GM12878 (cell line): ENCODE results near the gene ISOC2. TPM values are rescaled to one million over a fixed set of nuclear protein-coding genes. Genes with fewer than 3 reads are reported as not detected.
"Not testable (repeated sequence)": the region's sequence is repeated elsewhere in the genome, so short reads cannot be mapped to it uniquely, and the experiment has no call there.

ENCODE experiments used
- ATAC-seq: fragments of 200-7000 bp; cut with Tn5 transposase; 3 replicates; pipeline ENCODE4 v1.9.1; 2020; ENCODE audit warnings: mild to moderate bottlenecking, moderate library complexity
- BruUV-seq: library from RNA; stranded (reverse); fragments of 400-500 nt; replicated peaks from 2 replicates; lab custom pipeline; 2021; lab: Mats Ljungman, UMichigan
- CTCF ChIA-PET: fragments of 300-600 bp; sonication (Branson Sonifier 250); formaldehyde crosslinking; extraction: SDS; loops from one replicate; lab custom pipeline; 2021; ENCODE audit warnings: inconsistent platforms; lab: Yijun Ruan, JAX
- POLR2A ChIA-PET: fragments of 350-600 bp; formaldehyde crosslinking; extraction: SDS; loops from one replicate; lab custom pipeline; 2021; ENCODE audit warnings: inconsistent platforms; lab: Charles Lee
- RAD21 ChIA-PET: fragments of 300-600 bp; sonication (Branson Sonifier 250); formaldehyde crosslinking; loops from one replicate; lab custom pipeline; 2023; ENCODE audit warnings: antibody characterized with exemption; ENCODE audit not compliant: unreplicated experiment; lab: Charles Lee
- SMC1A ChIA-PET: fragments of 300-600 bp; sonication (Branson Sonifier 250); formaldehyde crosslinking; loops from one replicate; lab custom pipeline; 2023; ENCODE audit not compliant: unreplicated experiment, uncharacterized antibody; lab: Charles Lee
- DNase-seq: peaks from one replicate; pipeline ENCODE4 v3.0.0-alpha.2; 2011; ENCODE audit warnings: low read depth, low spot score
- FAIRE-seq: peaks from 3 replicates; lab custom pipeline; 2011; peaks lifted over from hg19 to GRCh38; lab: Jason Lieb, UNC
- H2AFZ ChIP-seq: 2 replicates; pipeline ENCODE4 v1.6.0; 2011; ENCODE audit warnings: low read depth, low read length, control low read depth; ENCODE audit not compliant: control insufficient read depth
- H3K27ac ChIP-seq: 2 replicates; pipeline ENCODE4 v1.5.1; 2011; ENCODE audit warnings: control low read depth; ENCODE audit not compliant: control insufficient read depth, insufficient read depth
- H3K27me3 ChIP-seq, 2 experiments: replicated peaks in 1 of 2; 2 replicates each; pipeline versions ENCODE4 v1.6.0 to v1.6.1; 2011; ENCODE audit warnings: low read length in 1 of 2; ENCODE audit not compliant: control insufficient read depth in 2 of 2, insufficient read depth in 2 of 2
- H3K36me3 ChIP-seq, 2 experiments: 2 replicates each; pipeline ENCODE4 v1.5.1; 2011; ENCODE audit warnings: low read length in 1 of 2; ENCODE audit not compliant: control insufficient read depth in 2 of 2, insufficient read depth in 2 of 2
- H3K4me1 ChIP-seq: 2 replicates; pipeline ENCODE4 v1.6.1; 2011; ENCODE audit warnings: mild to moderate bottlenecking, low read length, moderate library complexity, mixed read lengths; ENCODE audit not compliant: control insufficient read depth, insufficient read depth
- H3K4me2 ChIP-seq: 2 replicates; pipeline ENCODE4 v1.6.0; 2011; ENCODE audit warnings: control low read depth; ENCODE audit not compliant: control insufficient read depth, insufficient read depth
- H3K4me3 ChIP-seq: fragments of 200-600 bp; sonication (generic); 2 replicates; pipeline ENCODE4 v1.5.1; 2016
- H3K79me2 ChIP-seq: 2 replicates; pipeline ENCODE4 v1.6.0; 2011; ENCODE audit warnings: low read length; ENCODE audit not compliant: control insufficient read depth, insufficient read depth
- H3K9ac ChIP-seq: 2 replicates; pipeline ENCODE4 v1.8.0; 2011; ENCODE audit warnings: low read length, control low read depth, mixed read lengths; ENCODE audit not compliant: control insufficient read depth, insufficient read depth
- H3K9me3 ChIP-seq: replicated peaks from 3 replicates; pipeline ENCODE4 v1.5.1; 2011; ENCODE audit warnings: mild to moderate bottlenecking, low read length; ENCODE audit not compliant: control insufficient read depth, insufficient read depth
- H4K20me1 ChIP-seq: 2 replicates; pipeline ENCODE4 v1.6.0; 2011; ENCODE audit not compliant: control insufficient read depth, insufficient read depth
- BACH1 ChIP-seq: fragments of 450-650 bp; IDR thresholded peaks from 2 replicates; pipeline ENCODE4 v1.6.1; 2017; ENCODE audit warnings: mild to moderate bottlenecking, borderline replicate concordance
- CBFB ChIP-seq: IDR thresholded peaks from 2 replicates; pipeline ENCODE4 v1.6.1; 2016; ENCODE audit warnings: antibody characterized with exemption, low read depth
- CHD1 ChIP-seq: IDR thresholded peaks from 2 replicates; pipeline ENCODE4 v1.6.1; 2012; ENCODE audit warnings: low read depth, low read length, improper control_type of control experiment
- IKZF1 ChIP-seq: fragments of 450-650 bp; conservative IDR thresholded peaks from 2 replicates; pipeline ENCODE4 v1.6.1; 2017; ENCODE audit warnings: antibody characterized with exemption, mild to moderate bottlenecking
- IKZF2 ChIP-seq, 2 experiments: fragments of 450-650 bp; IDR thresholded peaks; 2 replicates each; pipeline ENCODE4 v1.6.1; 2017; ENCODE audit warnings: mild to moderate bottlenecking in 2 of 2, moderate library complexity in 2 of 2
- NR2F1 ChIP-seq: fragments of 450-650 bp; conservative IDR thresholded peaks from 2 replicates; pipeline ENCODE4 v1.6.1; 2017; ENCODE audit warnings: mild to moderate bottlenecking
- RBBP5 ChIP-seq: fragments of 200-600 bp; sonication (generic); conservative IDR thresholded peaks from 2 replicates; pipeline ENCODE4 v1.6.1; 2016
- SREBF1 ChIP-seq: IDR thresholded peaks from 2 replicates; pipeline ENCODE4 v1.6.1; 2012; ENCODE audit warnings: mild to moderate bottlenecking, low read length
- ZNF274 ChIP-seq: IDR thresholded peaks from one replicate; pipeline ENCODE4 v1.8.0; 2011; ENCODE audit not compliant: insufficient read length, insufficient read depth
- WGBS: methylation state at CpG from one replicate; pipeline ENCODE4 v1.1.6; 2016; ENCODE audit warnings: low lambda C conversion rate; ENCODE audit not compliant: insufficient replicate concordance, insufficient coverage; ENCODE audit errors: missing lambda C conversion rate; 5-methylcytosine and 5-hydroxymethylcytosine counted together
- in situ Hi-C: fragments of 300-500 bp; cut with MboI; formaldehyde crosslinking; loops from 9 replicates; pipeline ENCODE4 v1.14.3; 2018; ENCODE audit warnings: mixed read lengths
- intact Hi-C: fragments of 100-400 bp; cut with micrococcal nuclease; formaldehyde crosslinking; loops from one replicate; pipeline ENCODE4 v1.14.2; 2022; ENCODE audit not compliant: unreplicated experiment
- polyA plus RNA-seq, 11 experiments: library from polyadenylated mRNA; depleted of rRNA in 4 of 11; unstranded in 6 of 11; stranded (reverse) in 5 of 11; fragments of >200 nt; fragmentation: Nextera tagmentation in 4 of 11; fragmentation: Illumina TruSeq in 1 of 11; extraction: Ambion mirVana in 4 of 11; extraction: Trizol in 1 of 11; gene quantifications; 1 replicate in 1 of 11; 2 replicates in 10 of 11; pipeline versions ENCODE4 v1.2.1 to v1.2.3, GENCODE V29; 2011 to 2016; ENCODE audit warnings: inconsistent platforms in 2 of 11, missing spikeins in 2 of 11, low read depth in 1 of 11
- total RNA-seq, 4 experiments: library from RNA; depleted of rRNA in 3 of 4; stranded (reverse); fragments of >200 nt in 3 of 4; fragmentation: Illumina TruSeq in 1 of 4; extraction: Trizol in 1 of 4; gene quantifications; 2 replicates each; pipeline versions ENCODE4 v1.2.1 to v1.2.3, GENCODE V29; 2013 to 2021
- TF ChIP-seq, protein P1 (sequence below), 3 experiments: IDR thresholded peaks in 2 of 3; conservative IDR thresholded peaks in 1 of 3; 2 replicates each; pipeline ENCODE4 v1.5.1; 2011; ENCODE audit warnings: low read depth in 3 of 3, low read length in 3 of 3, mild to moderate bottlenecking in 3 of 3, control low read depth in 2 of 3, moderate library complexity in 2 of 3, inconsistent platforms in 1 of 3, mixed read lengths in 1 of 3; ENCODE audit not compliant: control insufficient read depth in 2 of 3, insufficient read depth in 1 of 3; ENCODE audit errors: extremely low read depth in 1 of 3
- TF ChIP-seq, protein P2 (sequence below): fragments of 450-650 bp; IDR thresholded peaks from 2 replicates; pipeline ENCODE4 v1.6.1; 2017; ENCODE audit warnings: mild to moderate bottlenecking, moderate library complexity

The ISOC2 gene
- total and polyA plus RNA-seq, 10 of the 15 experiments (the other 5 are each of a cell fraction or from before 2014, with no cell fraction given): 0.72 to 238 (median 56.9) TPM

DNA sequence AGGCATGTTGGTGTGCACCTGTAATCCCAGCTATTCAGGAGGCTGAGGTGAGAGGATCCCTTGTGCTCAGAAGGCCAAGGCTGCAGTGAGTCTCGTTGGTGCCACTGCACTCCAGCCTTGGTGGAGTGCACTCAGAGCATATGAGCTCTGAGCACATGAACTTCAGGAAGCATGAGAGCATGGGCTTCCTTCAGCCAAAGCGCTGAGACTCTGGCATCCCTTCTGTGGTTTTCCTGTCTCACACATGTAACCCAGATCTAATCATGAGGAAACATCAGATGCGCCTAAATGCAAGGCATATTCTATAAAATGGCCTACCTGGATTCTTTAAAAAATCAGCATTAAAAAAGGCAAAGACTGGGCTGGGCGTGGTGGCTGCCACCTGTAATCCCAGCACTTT is 40.2 kb downstream of the ISOC2 start:
- H3K9me3 ChIP-seq, H4K20me1 ChIP-seq, FAIRE-seq, H3K36me3 ChIP-seq, H3K27me3 ChIP-seq, ATAC-seq, H3K27ac ChIP-seq, in situ Hi-C loops, H3K4me2 ChIP-seq, H3K4me3 ChIP-seq, H2AFZ ChIP-seq, BruUV-seq, H3K79me2 ChIP-seq, H3K4me1 ChIP-seq, POLR2A ChIA-PET, intact Hi-C loops, RAD21 ChIA-PET, DNase-seq, H3K9ac ChIP-seq: not testable (repeated sequence)
- 8% methylated on average over 4 of the region's 4 CpGs for WGBS
- CTCF ChIA-PET: interaction anchor here (0.6 to 0.7 kb wide), 2 partner anchors 26 to 280 kb away, joined by 3 read pairs; no protein-coding TSS in a partner anchor
- SMC1A ChIA-PET: interaction anchor here (0.6 kb wide), 1 partner anchor 77 kb away, joined by 3 read pairs; no protein-coding TSS in a partner anchor

DNA sequence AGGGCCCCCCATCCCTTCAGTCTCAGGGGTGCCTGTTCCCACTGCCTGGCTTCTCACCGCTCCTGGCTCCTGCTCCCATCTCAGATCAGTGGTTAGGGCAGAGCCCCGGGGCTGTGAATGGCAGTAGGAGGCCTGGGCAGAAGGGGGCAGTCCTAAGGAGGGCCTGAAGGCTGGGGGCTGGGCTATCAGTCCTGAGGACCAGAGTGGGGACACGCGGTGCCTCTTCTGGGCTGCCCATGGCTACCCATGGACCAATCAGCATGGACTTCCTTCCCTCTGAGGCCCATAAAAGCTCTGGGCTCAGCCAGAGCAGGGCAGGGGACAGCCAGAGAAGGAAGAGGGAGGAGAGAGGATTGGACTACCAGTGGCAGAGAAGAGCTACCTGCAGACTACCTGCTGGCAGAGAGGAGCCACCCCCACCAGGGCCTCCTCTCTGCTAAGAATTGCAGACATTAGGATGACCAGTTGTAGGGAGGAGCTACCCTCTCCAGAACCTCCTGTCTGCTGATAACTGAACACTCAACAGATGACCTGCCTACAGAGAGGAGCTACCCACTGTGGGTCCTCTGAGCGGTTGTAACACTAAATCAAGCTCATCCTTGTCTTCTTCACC is 41.7 kb downstream of the ISOC2 start:
- H2AFZ ChIP-seq: no peak overlapping the region
- 50% methylated on average over 5 of the region's 5 CpGs for WGBS
- no peak overlapping the region for H3K9ac ChIP-seq
- H3K4me3 ChIP-seq: no peak overlapping the region
- ChIA-PET POLR2A (interaction anchor here (0.6 kb wide), 1 partner anchor 144 kb away, joined by 4 read pairs; no protein-coding TSS in a partner anchor), RAD21 (no interaction called here), CTCF (interaction anchor here (0.6 to 2.0 kb wide), 5 partner anchors 18 to 276 kb away, joined by 3 to 8 read pairs (median 4); no protein-coding TSS in a partner anchor), SMC1A (interaction anchor here (1.4 kb wide), 1 partner anchor 205 kb away, joined by 3 read pairs; no protein-coding TSS in a partner anchor)
- BruUV-seq: no TSS peak
- in situ Hi-C loops (loop anchor here (5.0 kb wide), 2 partner anchors 207 to 277 kb away; no protein-coding TSS in a partner anchor), intact Hi-C loops (loop anchor here (2.0 kb wide), 1 partner anchor 127 kb away; no protein-coding TSS in a partner anchor)
- no peak overlapping the region for H3K27ac ChIP-seq
- no peaks in the 10 kb centered on the region; the same call in 2 of the 3 replicates for H3K9me3 ChIP-seq
- no peak overlapping the region for H3K4me2 ChIP-seq
- no peaks in the 10 kb centered on the region for H3K36me3 ChIP-seq
- no peaks in the 10 kb centered on the region for H4K20me1 ChIP-seq
- no peaks in the 10 kb centered on the region for H3K79me2 ChIP-seq
- no peaks in the 10 kb centered on the region for H3K27me3 ChIP-seq
- FAIRE-seq: no peak
- DNase-seq: no peak
- ATAC-seq: no peak
- H3K4me1 ChIP-seq: no peaks in the 10 kb centered on the region
- no peak for TF ChIP-seq CHD1
- no peak for TF ChIP-seq NR2F1
- TF ChIP-seq, protein P1, sequence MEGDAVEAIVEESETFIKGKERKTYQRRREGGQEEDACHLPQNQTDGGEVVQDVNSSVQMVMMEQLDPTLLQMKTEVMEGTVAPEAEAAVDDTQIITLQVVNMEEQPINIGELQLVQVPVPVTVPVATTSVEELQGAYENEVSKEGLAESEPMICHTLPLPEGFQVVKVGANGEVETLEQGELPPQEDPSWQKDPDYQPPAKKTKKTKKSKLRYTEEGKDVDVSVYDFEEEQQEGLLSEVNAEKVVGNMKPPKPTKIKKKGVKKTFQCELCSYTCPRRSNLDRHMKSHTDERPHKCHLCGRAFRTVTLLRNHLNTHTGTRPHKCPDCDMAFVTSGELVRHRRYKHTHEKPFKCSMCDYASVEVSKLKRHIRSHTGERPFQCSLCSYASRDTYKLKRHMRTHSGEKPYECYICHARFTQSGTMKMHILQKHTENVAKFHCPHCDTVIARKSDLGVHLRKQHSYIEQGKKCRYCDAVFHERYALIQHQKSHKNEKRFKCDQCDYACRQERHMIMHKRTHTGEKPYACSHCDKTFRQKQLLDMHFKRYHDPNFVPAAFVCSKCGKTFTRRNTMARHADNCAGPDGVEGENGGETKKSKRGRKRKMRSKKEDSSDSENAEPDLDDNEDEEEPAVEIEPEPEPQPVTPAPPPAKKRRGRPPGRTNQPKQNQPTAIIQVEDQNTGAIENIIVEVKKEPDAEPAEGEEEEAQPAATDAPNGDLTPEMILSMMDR (IDR thresholded peaks at IDR 0.05 in 2 of 3, conservative IDR thresholded peaks at IDR 0.05 in 1 of 3; ENCODE audit: control insufficient read depth in 2 of 3, extremely low read depth in 1 of 3, insufficient read depth in 1 of 3, low read depth in 3 of 3, low read length in 3 of 3): no peak
- TF ChIP-seq, protein P2, sequence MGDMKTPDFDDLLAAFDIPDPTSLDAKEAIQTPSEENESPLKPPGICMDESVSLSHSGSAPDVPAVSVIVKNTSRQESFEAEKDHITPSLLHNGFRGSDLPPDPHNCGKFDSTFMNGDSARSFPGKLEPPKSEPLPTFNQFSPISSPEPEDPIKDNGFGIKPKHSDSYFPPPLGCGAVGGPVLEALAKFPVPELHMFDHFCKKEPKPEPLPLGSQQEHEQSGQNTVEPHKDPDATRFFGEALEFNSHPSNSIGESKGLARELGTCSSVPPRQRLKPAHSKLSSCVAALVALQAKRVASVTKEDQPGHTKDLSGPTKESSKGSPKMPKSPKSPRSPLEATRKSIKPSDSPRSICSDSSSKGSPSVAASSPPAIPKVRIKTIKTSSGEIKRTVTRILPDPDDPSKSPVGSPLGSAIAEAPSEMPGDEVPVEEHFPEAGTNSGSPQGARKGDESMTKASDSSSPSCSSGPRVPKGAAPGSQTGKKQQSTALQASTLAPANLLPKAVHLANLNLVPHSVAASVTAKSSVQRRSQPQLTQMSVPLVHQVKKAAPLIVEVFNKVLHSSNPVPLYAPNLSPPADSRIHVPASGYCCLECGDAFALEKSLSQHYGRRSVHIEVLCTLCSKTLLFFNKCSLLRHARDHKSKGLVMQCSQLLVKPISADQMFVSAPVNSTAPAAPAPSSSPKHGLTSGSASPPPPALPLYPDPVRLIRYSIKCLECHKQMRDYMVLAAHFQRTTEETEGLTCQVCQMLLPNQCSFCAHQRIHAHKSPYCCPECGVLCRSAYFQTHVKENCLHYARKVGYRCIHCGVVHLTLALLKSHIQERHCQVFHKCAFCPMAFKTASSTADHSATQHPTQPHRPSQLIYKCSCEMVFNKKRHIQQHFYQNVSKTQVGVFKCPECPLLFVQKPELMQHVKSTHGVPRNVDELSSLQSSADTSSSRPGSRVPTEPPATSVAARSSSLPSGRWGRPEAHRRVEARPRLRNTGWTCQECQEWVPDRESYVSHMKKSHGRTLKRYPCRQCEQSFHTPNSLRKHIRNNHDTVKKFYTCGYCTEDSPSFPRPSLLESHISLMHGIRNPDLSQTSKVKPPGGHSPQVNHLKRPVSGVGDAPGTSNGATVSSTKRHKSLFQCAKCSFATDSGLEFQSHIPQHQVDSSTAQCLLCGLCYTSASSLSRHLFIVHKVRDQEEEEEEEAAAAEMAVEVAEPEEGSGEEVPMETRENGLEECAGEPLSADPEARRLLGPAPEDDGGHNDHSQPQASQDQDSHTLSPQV: no peak
- TF ChIP-seq BACH1: no peak
- no peak for TF ChIP-seq CBFB
- no peak for TF ChIP-seq ZNF274
- TF ChIP-seq IKZF2 (IDR thresholded peaks at IDR 0.05): no peak
- TF ChIP-seq SREBF1: no peak
- no peak for TF ChIP-seq IKZF1
- TF ChIP-seq RBBP5: no peak
